H1 (cell line): Measurements from ENCODE around the gene TIAM2. TPM values are rescaled to one million over a fixed set of nuclear protein-coding genes. Genes with fewer than 3 reads are reported as not detected.

Source experiments
- CTCF ChIA-PET: fragments of 300-600 bp; sonication (Branson Sonifier 250); formaldehyde crosslinking; loops from one replicate; lab custom pipeline; 2021; ENCODE audit not compliant: partially characterized antibody; lab: Charles Lee
- POLR2A ChIA-PET: fragments of 300-600 bp; sonication (Branson Sonifier 250); formaldehyde crosslinking; loops from one replicate; lab custom pipeline; 2021; ENCODE audit warnings: inconsistent platforms; ENCODE audit not compliant: partially characterized antibody; lab: Charles Lee
- DNase-seq, 2 experiments: peaks; one replicate each; pipeline versions ENCODE4 v3.0.0 to v3.0.0-alpha.2; 2010 to 2022; ENCODE audit warnings: low spot score in 2 of 2, low read depth in 1 of 2, mixed read lengths in 1 of 2
- FAIRE-seq: peaks from 2 replicates; lab custom pipeline; 2011; peaks lifted over from hg19 to GRCh38; lab: Jason Lieb, UNC
- H2AFZ ChIP-seq: 2 replicates; pipeline ENCODE4 v1.8.1; 2012; ENCODE audit warnings: low read length, inconsistent platforms
- H2AK5ac ChIP-seq: 2 replicates; pipeline ENCODE4 v1.6.1; 2013; ENCODE audit warnings: low read depth, low read length
- H2BK120ac ChIP-seq: replicated peaks from 2 replicates; pipeline ENCODE3; 2013; ENCODE audit warnings: low read depth, low read length, inconsistent platforms
- H2BK12ac ChIP-seq: 2 replicates; pipeline ENCODE4 v1.6.1; 2013; ENCODE audit warnings: low read depth, low read length
- H2BK15ac ChIP-seq: 2 replicates; pipeline ENCODE4 v1.6.1; 2013; ENCODE audit warnings: low read length
- H2BK20ac ChIP-seq: 2 replicates; pipeline ENCODE4 v1.6.1; 2013; ENCODE audit warnings: low read length
- H2BK5ac ChIP-seq: 2 replicates; pipeline ENCODE4 v1.6.1; 2013; ENCODE audit warnings: low read depth, low read length
- H3K14ac ChIP-seq: 2 replicates; pipeline ENCODE4 v1.6.1; 2013; ENCODE audit warnings: inconsistent platforms; ENCODE audit not compliant: insufficient read length
- H3K18ac ChIP-seq: 2 replicates; pipeline ENCODE4 v1.6.1; 2013; ENCODE audit warnings: low read length; ENCODE audit errors: extremely low read depth
- H3K23ac ChIP-seq: 2 replicates; pipeline ENCODE4 v1.6.1; 2013; ENCODE audit warnings: inconsistent platforms; ENCODE audit not compliant: insufficient read length
- H3K23me2 ChIP-seq: 2 replicates; pipeline ENCODE4 v1.6.1; 2013; ENCODE audit warnings: low read depth, low read length
- H3K27ac ChIP-seq: 2 replicates; pipeline ENCODE4 v1.6.1; 2011; ENCODE audit warnings: low read depth, low read length, inconsistent platforms
- H3K27me3 ChIP-seq, 4 experiments: replicated peaks in 1 of 4; 1 replicate in 1 of 4; 2 replicates in 3 of 4; pipeline versions ENCODE4 v1.6.1 to v1.8.1; 2011 to 2013; ENCODE audit warnings: low read length in 3 of 4, mild to moderate bottlenecking in 3 of 4, inconsistent platforms in 2 of 4, mixed read lengths in 2 of 4, moderate library complexity in 1 of 4; ENCODE audit not compliant: control insufficient read depth in 3 of 4, insufficient read depth in 3 of 4; ENCODE audit errors: extremely low read depth in 1 of 4
- H3K36me3 ChIP-seq, 4 experiments: 2 replicates each; pipeline versions ENCODE4 v1.6.1 to v1.8.1; 2011 to 2013; ENCODE audit warnings: mild to moderate bottlenecking in 4 of 4, low read length in 3 of 4, moderate library complexity in 2 of 4, control low read depth in 1 of 4, inconsistent platforms in 1 of 4; ENCODE audit not compliant: insufficient read depth in 4 of 4, control insufficient read depth in 2 of 4
- H3K4ac ChIP-seq: replicated peaks from 2 replicates; pipeline ENCODE3; 2013; ENCODE audit warnings: low read length, low read depth, mixed read lengths, inconsistent platforms; ENCODE audit not compliant: insufficient read length
- H3K4me1 ChIP-seq, 4 experiments: replicated peaks in 1 of 4; 1 replicate in 1 of 4; 2 replicates in 3 of 4; pipeline versions ENCODE4 v1.6.1 to v1.8.1; 2011 to 2013; ENCODE audit warnings: low read length in 3 of 4, inconsistent platforms in 2 of 4, mixed read lengths in 1 of 4; ENCODE audit not compliant: insufficient read depth in 4 of 4, control insufficient read depth in 3 of 4
- H3K4me2 ChIP-seq, 2 experiments: 2 replicates each; pipeline versions ENCODE4 v1.6.1 to v1.8.1; 2011 to 2013; ENCODE audit warnings: low read depth in 2 of 2, low read length in 2 of 2, control low read depth in 1 of 2, inconsistent platforms in 1 of 2, mild to moderate bottlenecking in 1 of 2; ENCODE audit not compliant: insufficient read depth in 1 of 2
- H3K4me3 ChIP-seq, 4 experiments: fragments of 200-600, 300-600 bp in 1 of 4; sonication (generic), shearing (Covaris generic), sonication (Bioruptor Twin) in 1 of 4; 2 replicates each; pipeline versions ENCODE4 v1.5.1 to v1.8.1; 2011 to 2016; ENCODE audit warnings: low read length in 4 of 4, low read depth in 3 of 4, control low read depth in 2 of 4, inconsistent platforms in 2 of 4, mild to moderate bottlenecking in 2 of 4, mixed read lengths in 1 of 4, moderate library complexity in 1 of 4; ENCODE audit not compliant: insufficient read depth in 2 of 4; ENCODE audit errors: extremely low read depth in 1 of 4
- H3K56ac ChIP-seq: replicated peaks from 2 replicates; pipeline ENCODE3; 2013; ENCODE audit warnings: low read depth, mild to moderate bottlenecking, mixed read lengths, low read length, inconsistent platforms; ENCODE audit not compliant: insufficient read length
- H3K79me1 ChIP-seq: 2 replicates; pipeline ENCODE4 v1.6.1; 2013; ENCODE audit warnings: low read depth, low read length, control low read depth
- H3K79me2 ChIP-seq, 2 experiments: 2 replicates each; pipeline versions ENCODE4 v1.6.1 to v1.8.1; 2012 to 2013; ENCODE audit warnings: low read length in 2 of 2, mild to moderate bottlenecking in 2 of 2, inconsistent platforms in 1 of 2; ENCODE audit not compliant: insufficient read depth in 2 of 2, control insufficient read depth in 1 of 2
- H3K9ac ChIP-seq, 4 experiments: replicated peaks in 1 of 4; 1 replicate in 1 of 4; 2 replicates in 3 of 4; pipeline versions ENCODE4 v1.6.1 to v1.8.1; 2011 to 2013; ENCODE audit warnings: low read depth in 3 of 4, low read length in 3 of 4, control low read depth in 2 of 4, mild to moderate bottlenecking in 2 of 4, moderate library complexity in 2 of 4, inconsistent platforms in 1 of 4; ENCODE audit errors: extremely low read depth in 1 of 4
- H3K9me3 ChIP-seq, 2 experiments: 2 replicates each; pipeline versions ENCODE4 v1.6.1 to v1.8.1; 2012 to 2013; ENCODE audit warnings: mild to moderate bottlenecking in 2 of 2, moderate library complexity in 2 of 2, control low read depth in 1 of 2, inconsistent platforms in 1 of 2, low read depth in 1 of 2, low read length in 1 of 2, mixed read lengths in 1 of 2; ENCODE audit not compliant: insufficient read depth in 2 of 2
- H4K20me1 ChIP-seq, 2 experiments: replicated peaks in 1 of 2; 2 replicates each; pipeline versions ENCODE3 to v1.8.1; 2011 to 2013; ENCODE audit warnings: inconsistent platforms in 2 of 2, low read length in 2 of 2, mild to moderate bottlenecking in 1 of 2; ENCODE audit not compliant: insufficient read depth in 2 of 2, control insufficient read depth in 1 of 2
- H4K5ac ChIP-seq: 2 replicates; pipeline ENCODE4 v1.6.1; 2013; ENCODE audit warnings: low read length, low read depth, mixed read lengths, inconsistent platforms; ENCODE audit not compliant: insufficient read length
- H4K8ac ChIP-seq: 2 replicates; pipeline ENCODE4 v1.8.0; 2013; ENCODE audit warnings: mild to moderate bottlenecking, moderate library complexity, low read length, inconsistent platforms; ENCODE audit not compliant: insufficient read depth; ENCODE audit errors: extremely low read depth
- H4K91ac ChIP-seq: replicated peaks from 2 replicates; pipeline ENCODE3; 2013; ENCODE audit warnings: low read length, mixed read lengths, inconsistent platforms; ENCODE audit not compliant: insufficient read length
- ASH2L ChIP-seq: fragments of 200-600, 300-600 bp; sonication (generic); IDR thresholded peaks from one replicate; pipeline ENCODE4 v1.7.1; 2017; ENCODE audit warnings: low read length
- CEBPB ChIP-seq: IDR thresholded peaks from 2 replicates; pipeline ENCODE4 v1.6.1; 2012; ENCODE audit warnings: low read depth, low read length
- GTF2F1 ChIP-seq: IDR thresholded peaks from 2 replicates; pipeline ENCODE4 v1.6.1; 2012; ENCODE audit warnings: low read depth, low read length, improper control_type of control experiment, borderline replicate concordance
- JUND ChIP-seq: IDR thresholded peaks from 2 replicates; pipeline ENCODE4 v1.6.1; 2011; ENCODE audit warnings: mild to moderate bottlenecking, improper control_type of control experiment, low read length
- KDM1A ChIP-seq: fragments of 200-600, 300-600 bp; sonication (generic); IDR thresholded peaks from 2 replicates; pipeline ENCODE4 v1.7.1; 2016; ENCODE audit warnings: mild to moderate bottlenecking, low read length, borderline replicate concordance
- MAFK ChIP-seq: IDR thresholded peaks from 2 replicates; pipeline ENCODE4 v1.6.1; 2012; ENCODE audit warnings: low read depth, mild to moderate bottlenecking, improper control_type of control experiment, low read length
- POU5F1 ChIP-seq: IDR thresholded peaks from 2 replicates; pipeline ENCODE4 v1.6.1; 2011; ENCODE audit warnings: low read depth, mild to moderate bottlenecking, low read length, moderate library complexity
- RFX5 ChIP-seq: IDR thresholded peaks from 2 replicates; pipeline ENCODE4 v1.6.1; 2011; ENCODE audit warnings: low read depth, low read length, improper control_type of control experiment, borderline replicate concordance
- SP1 ChIP-seq: IDR thresholded peaks from 2 replicates; pipeline ENCODE4 v1.6.1; 2011; ENCODE audit warnings: low read depth, low read length
- TAF1 ChIP-seq: IDR thresholded peaks from 2 replicates; pipeline ENCODE4 v1.6.1; 2011; ENCODE audit warnings: mild to moderate bottlenecking, low read depth, low read length
- TCF12 ChIP-seq: IDR thresholded peaks from 2 replicates; pipeline ENCODE4 v1.6.1; 2011; ENCODE audit warnings: low read depth, mild to moderate bottlenecking, low read length
- TEAD4 ChIP-seq: IDR thresholded peaks from 2 replicates; pipeline ENCODE4 v1.6.1; 2012; ENCODE audit warnings: low read depth, low read length, inconsistent platforms, mixed read lengths
- USF2 ChIP-seq: IDR thresholded peaks from 2 replicates; pipeline ENCODE4 v1.6.1; 2011; ENCODE audit warnings: low read length, improper control_type of control experiment
- ZNF274 ChIP-seq: IDR thresholded peaks from 2 replicates; pipeline ENCODE4 v1.7.0; 2012; ENCODE audit warnings: low read length, borderline replicate concordance; ENCODE audit errors: extremely low read depth
- WGBS, 2 experiments: shearing (Covaris generic) in 1 of 2; methylation state at CpG; one replicate each; pipeline versions ENCODE4 v1.1.6 to v1.1.7; 2013 to 2015; ENCODE audit warnings: low lambda C conversion rate in 2 of 2, mixed read lengths in 2 of 2, inconsistent platforms in 1 of 2, low coverage in 1 of 2, missing lambda C conversion rate in 1 of 2; ENCODE audit not compliant: insufficient replicate concordance in 2 of 2, insufficient coverage in 1 of 2, insufficient read length in 1 of 2; ENCODE audit errors: extremely low coverage in 1 of 2, missing lambda C conversion rate in 1 of 2; 5-methylcytosine and 5-hydroxymethylcytosine counted together
- polyA plus RNA-seq, 7 experiments: library from polyadenylated mRNA; depleted of rRNA in 3 of 7; stranded (reverse) in 5 of 7; unstranded in 2 of 7; fragments of >200 nt in 5 of 7; fragments of 200-250 nt in 2 of 7; gene quantifications; 1 replicate in 5 of 7; 2 replicates in 1 of 7; 4 replicates in 1 of 7; pipeline versions ENCODE4 v1.2.1 to v1.2.3, GENCODE V29; 2011 to 2013; ENCODE audit warnings: missing spikeins in 2 of 7, mixed read lengths in 2 of 7
- total RNA-seq: library from RNA; stranded (reverse); fragmentation: NEBNext Ultra II Directional; extraction: Animal tissue kit (Norgen Biotek cat#: 25700); gene quantifications from 2 replicates; pipeline ENCODE4 v1.2.1, GENCODE V29; 2021

TIAM2 gene
- total and polyA plus RNA-seq, 2 of the 8 experiments (the other 6 are each of a cell fraction or from before 2014, with no cell fraction given), result 7.4 to 23.9 TPM

GRCh38 chr6:155030148-155030720, 35.1 kb downstream of the TIAM2 start:
- H3K23ac ChIP-seq, result no peak overlapping the region
- no peaks in the 10 kb centered on the region for H3K23me2 ChIP-seq
- H3K18ac ChIP-seq, result no peak overlapping the region
- no peak overlapping the region for H2BK15ac ChIP-seq
- ChIA-PET POLR2A (no interaction called here), CTCF (interaction anchor here (1.0 to 1.6 kb wide), 3 partner anchors 11 to 105 kb away, joined by 3 to 4 read pairs (median 3); no protein-coding TSS in a partner anchor)
- no peak overlapping the region for H3K56ac ChIP-seq
- DNase-seq, result no peak
- no peak for FAIRE-seq
- no peak overlapping the region for H2BK120ac ChIP-seq
- 88% methylated on average over 8 of the region's 8 CpGs; no CpG with 5 or more reads in 1 of the 2 experiments for WGBS, 2 experiments
- no peak overlapping the region for H4K91ac ChIP-seq
- peaks cover 0 to 3% (median under 1%) of the 10 kb centered on the region in 4 experiments; a peak in 2 of 7 replicates for H3K4me1 ChIP-seq
- H3K9me3 ChIP-seq, result peaks cover 0 to 7% of the 10 kb centered on the region in 2 experiments; a peak in 1 of 4 replicates
- H2AK5ac ChIP-seq, result 0 out of 2 replicates have a peak overlapping the region, but pooled peaks have one; percentile 9
- H3K4ac ChIP-seq, result no peak overlapping the region
- H3K27me3 ChIP-seq, result no peaks in the 10 kb centered on the region
- H3K79me2 ChIP-seq, result no peaks in the 10 kb centered on the region
- H2BK12ac ChIP-seq, result no peak overlapping the region; the same call in 1 of the 2 replicates
- 0 out of 2 replicates have a peak, but pooled peaks cover 2% of the 10 kb centered on the region for H3K79me1 ChIP-seq
- H2AFZ ChIP-seq, result no peak overlapping the region
- H3K14ac ChIP-seq, result no peak overlapping the region
- no peak overlapping the region for H4K5ac ChIP-seq
- no peak overlapping the region for H3K4me2 ChIP-seq
- H4K8ac ChIP-seq, result no peak overlapping the region
- no peak overlapping the region for H2BK5ac ChIP-seq
- H3K4me3 ChIP-seq, result no peak overlapping the region
- H4K20me1 ChIP-seq, result no peaks in the 10 kb centered on the region
- H2BK20ac ChIP-seq, result no peak overlapping the region
- no peaks in the 10 kb centered on the region for H3K36me3 ChIP-seq
- H3K27ac ChIP-seq, result no peak overlapping the region
- no peak overlapping the region; a peak in 1 of 7 replicates for H3K9ac ChIP-seq
- TF ChIP-seq RFX5, result no peak
- TF ChIP-seq USF2, result no peak
- TF ChIP-seq KDM1A, result no peak
- TF ChIP-seq JUND, result no peak
- TF ChIP-seq TEAD4, result no peak
- TF ChIP-seq TCF12, result no peak
- no peak for TF ChIP-seq ZNF274
- TF ChIP-seq ASH2L, result no peak
- no peak for TF ChIP-seq SP1
- no peak for TF ChIP-seq CEBPB
- TF ChIP-seq MAFK, result no peak
- no peak for TF ChIP-seq TAF1
- TF ChIP-seq GTF2F1, result no peak
- TF ChIP-seq POU5F1, result no peak
